Activated naive CD4-positive, alpha-beta T cell treated with anti-CD3 and anti-CD28 coated beads, Interleukin-2, amount 10 ng/mL, durations not matched to agents 7 days and 5 days (primary cell): ENCODE data around the gene RBM20.

Experiments used
- CTCF ChIA-PET: fragments of 350-600 bp; sonication (Branson Sonifier 250); formaldehyde crosslinking; loops from one replicate; lab custom pipeline; 2021; ENCODE audit warnings: antibody characterized with exemption; lab: Charles Lee
- DNase-seq: peaks from one replicate; pipeline ENCODE4 v3.0.0-alpha.2; 2020
- H3K27ac Mint-ChIP-seq: one replicate; pipeline ENCODE4 v1.8.0; 2021; ENCODE audit warnings: mild to moderate bottlenecking, moderate library complexity, mixed read lengths
- H3K27me3 Mint-ChIP-seq: one replicate; pipeline ENCODE4 v1.8.0; 2021; ENCODE audit warnings: mild to moderate bottlenecking, mixed read lengths
- H3K36me3 Mint-ChIP-seq: one replicate; pipeline ENCODE4 v1.8.0; 2021; ENCODE audit warnings: mixed read lengths
- H3K4me1 Mint-ChIP-seq: one replicate; pipeline ENCODE4 v1.8.0; 2021; ENCODE audit warnings: mixed read lengths
- H3K4me3 Mint-ChIP-seq: one replicate; pipeline ENCODE4 v1.8.0; 2021; ENCODE audit warnings: mild to moderate bottlenecking, moderate library complexity, mixed read lengths
- H3K9me3 Mint-ChIP-seq: one replicate; pipeline ENCODE4 v1.8.0; 2021; ENCODE audit warnings: mixed read lengths

Gene RBM20

DNA sequence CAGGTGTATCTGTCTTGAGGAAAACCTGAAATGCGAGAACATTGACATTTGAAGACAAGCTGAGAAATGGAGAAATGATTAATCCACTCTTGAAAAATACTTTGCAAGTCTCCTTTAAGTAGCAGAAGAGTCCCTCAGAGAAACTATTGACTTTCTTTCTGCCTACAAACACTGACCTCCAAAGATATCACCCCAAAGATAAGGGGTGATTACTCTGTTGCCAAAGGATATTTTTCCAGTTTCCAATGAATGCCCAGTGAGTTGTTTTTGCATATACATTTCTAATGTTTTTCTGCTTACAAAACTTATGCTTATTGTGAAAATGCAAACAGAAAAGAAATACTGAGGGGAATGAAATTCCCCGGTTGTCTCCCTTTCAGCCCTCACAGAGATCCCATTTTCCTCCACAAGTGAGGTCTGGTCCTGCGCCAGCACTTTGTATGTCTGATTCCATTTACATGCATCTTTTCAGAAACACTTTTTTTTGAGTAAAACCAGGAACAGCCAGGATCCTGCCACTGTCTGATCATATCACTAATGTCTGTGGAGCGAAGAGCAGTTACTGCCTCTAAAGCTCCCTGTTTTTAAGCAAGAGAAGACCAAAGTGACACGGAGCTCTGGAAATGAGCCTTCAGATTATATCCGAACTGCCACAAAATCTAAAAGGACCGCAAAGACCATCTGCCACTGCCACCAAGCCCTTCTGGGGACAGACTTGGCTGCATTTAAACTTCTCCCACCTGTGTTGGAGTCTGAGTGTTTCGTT lies 144.7 kb downstream of the RBM20 start:
- no peak overlapping the region for H3K27ac Mint-ChIP-seq
- H3K36me3 Mint-ChIP-seq, result peaks cover 2% of the 10 kb centered on the region
- no peaks in the 10 kb centered on the region for H3K9me3 Mint-ChIP-seq
- CTCF ChIA-PET, result interaction anchor here (1.4 kb wide), 1 partner anchor 15 kb away, joined by 3 read pairs; no protein-coding TSS in a partner anchor
- peaks cover 6% of the 10 kb centered on the region for H3K27me3 Mint-ChIP-seq
- peaks cover 13% of the 10 kb centered on the region for H3K4me1 Mint-ChIP-seq
- no peak for DNase-seq
- H3K4me3 Mint-ChIP-seq, result no peak overlapping the region

DNA sequence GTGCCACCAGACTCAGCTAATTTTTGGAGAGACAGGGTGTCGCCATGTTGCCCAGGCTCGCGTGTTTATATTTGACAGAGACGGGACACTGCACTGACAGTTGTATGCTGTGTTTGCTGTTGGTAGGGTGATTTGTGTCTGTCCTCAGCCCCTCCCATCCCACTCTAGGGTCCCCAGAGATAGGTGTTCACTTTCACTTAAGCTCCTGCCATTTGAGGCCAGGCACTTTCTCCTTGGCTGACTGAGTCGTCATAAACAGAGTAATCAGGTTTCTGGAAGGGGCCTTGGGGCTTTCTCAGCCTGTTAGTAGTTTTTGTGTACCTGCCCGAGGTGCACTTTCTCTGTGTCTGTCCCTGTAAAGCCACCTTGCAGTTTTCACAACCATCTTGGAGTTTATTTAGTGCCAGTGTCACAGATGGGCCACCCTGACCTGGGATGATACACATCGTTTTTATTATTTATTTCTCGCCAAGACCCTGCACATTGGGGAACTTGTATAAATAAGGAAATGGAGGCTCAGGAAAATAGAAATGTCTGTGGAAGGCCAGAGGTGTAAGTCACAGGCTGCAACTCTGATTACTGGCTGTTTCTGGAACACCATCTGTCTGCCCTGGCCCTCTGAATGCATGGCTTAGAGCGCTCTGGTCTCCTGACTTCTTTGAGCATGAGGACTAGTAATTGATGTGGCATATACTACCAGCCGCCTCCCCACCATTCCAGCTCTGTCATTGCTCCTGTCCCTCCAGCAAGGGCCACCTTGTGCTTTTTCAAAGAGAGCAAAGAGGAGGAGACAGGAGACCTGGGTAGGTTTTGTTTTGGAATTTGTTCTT lies 145.7 kb downstream of the RBM20 start:
- Mint-ChIP-seq H3K4me1 (peaks cover 6% of the 10 kb centered on the region), H3K36me3 (no peaks in the 10 kb centered on the region), H3K4me3 (no peak overlapping the region), H3K27me3 (peaks cover 8% of the 10 kb centered on the region), H3K9me3 (no peaks in the 10 kb centered on the region), H3K27ac (no peak overlapping the region)
- DNase-seq, result no peak
- CTCF ChIA-PET, result interaction anchor here (1.4 kb wide), 1 partner anchor 14 kb away, joined by 3 read pairs; no protein-coding TSS in a partner anchor

GRCh38 chr10:110790913-110791506 lies 146.9 kb downstream of the RBM20 start:
- no peak for DNase-seq
- Mint-ChIP-seq H3K4me1 (peaks cover 2% of the 10 kb centered on the region), H3K4me3 (no peak overlapping the region), H3K9me3 (no peaks in the 10 kb centered on the region), H3K27ac (no peak overlapping the region), H3K36me3 (no peaks in the 10 kb centered on the region), H3K27me3 (peaks cover 10% of the 10 kb centered on the region)
- CTCF ChIA-PET, result no interaction called here

DNA sequence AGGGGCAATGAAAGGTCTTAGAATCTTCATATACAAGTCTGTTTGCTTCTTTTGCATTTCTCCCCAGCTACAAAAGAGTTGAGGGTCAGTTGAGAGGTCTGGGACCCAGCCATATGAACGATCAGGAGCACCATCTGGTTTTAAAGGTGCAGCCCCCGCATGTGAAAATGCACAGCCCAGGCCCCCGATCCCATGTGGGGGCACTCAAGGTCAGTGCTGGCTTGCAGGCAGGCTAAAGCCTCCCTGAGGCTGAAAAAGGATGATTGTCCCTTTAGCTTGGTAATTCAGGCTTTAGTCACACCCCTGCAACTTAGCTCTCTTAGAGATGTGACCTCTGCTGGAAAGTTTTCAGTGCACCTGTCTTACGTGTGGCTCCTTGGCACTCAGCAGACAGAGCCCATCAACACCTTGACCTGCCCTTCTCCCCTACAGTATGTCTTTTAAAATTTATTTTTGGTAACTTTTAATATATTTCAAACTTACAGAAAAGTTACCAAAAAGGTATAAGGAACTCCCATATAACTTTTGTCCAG lies 147.5 kb downstream of the RBM20 start:
- H3K27me3 Mint-ChIP-seq, result peaks cover 5% of the 10 kb centered on the region
- no peak overlapping the region for H3K4me3 Mint-ChIP-seq
- no peak for DNase-seq
- no peaks in the 10 kb centered on the region for H3K36me3 Mint-ChIP-seq
- no peaks in the 10 kb centered on the region for H3K4me1 Mint-ChIP-seq
- H3K27ac Mint-ChIP-seq, result no peak overlapping the region
- CTCF ChIA-PET, result no interaction called here
- no peaks in the 10 kb centered on the region for H3K9me3 Mint-ChIP-seq

DNA sequence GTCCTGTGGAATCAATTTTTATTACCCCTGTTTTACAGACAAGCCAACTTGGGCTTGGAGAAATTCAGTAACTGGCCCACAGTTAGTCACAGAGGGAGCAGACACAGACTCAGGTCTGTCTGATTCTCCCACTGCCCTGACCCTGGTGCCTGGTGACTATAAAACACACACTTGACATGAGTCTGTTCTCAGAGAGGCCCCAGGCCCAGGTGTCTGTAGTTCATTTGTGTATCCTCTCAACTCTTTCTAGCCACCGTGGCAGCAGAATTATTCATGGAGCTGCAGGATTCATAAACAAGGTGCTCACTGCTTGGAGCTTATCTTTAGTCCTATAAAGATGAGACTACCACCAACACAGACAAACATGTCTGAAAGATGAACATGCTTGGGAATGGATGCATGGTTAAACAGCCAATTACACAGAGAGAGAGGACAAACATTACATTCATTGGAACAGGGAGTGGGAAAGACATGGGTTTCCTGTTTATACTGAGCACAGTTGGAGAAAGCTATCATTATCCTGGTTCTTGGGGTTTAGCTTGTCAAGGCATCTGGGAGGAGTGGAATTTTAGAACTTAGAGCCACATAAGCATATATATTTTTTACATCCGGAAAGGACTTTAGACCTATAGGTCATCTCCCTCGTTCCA lies 148.5 kb downstream of the RBM20 start:
- no peak for DNase-seq
- Mint-ChIP-seq H3K9me3 (no peaks in the 10 kb centered on the region), H3K4me3 (no peak overlapping the region), H3K4me1 (no peaks in the 10 kb centered on the region), H3K27ac (no peak overlapping the region), H3K36me3 (no peaks in the 10 kb centered on the region), H3K27me3 (peaks cover 4% of the 10 kb centered on the region)
- CTCF ChIA-PET, result interaction anchor here (3.6 kb wide), 1 partner anchor 11 kb away, joined by 24 read pairs; no protein-coding TSS in a partner anchor

- Mint-ChIP-seq H3K27me3 (peaks cover 4% of the 10 kb centered on the region), H3K4me3 (no peak overlapping the region), H3K27ac (no peak overlapping the region), H3K4me1 (peaks cover under 1% of the 10 kb centered on the region), H3K9me3 (no peaks in the 10 kb centered on the region), H3K36me3 (no peaks in the 10 kb centered on the region)
- DNase-seq, result no peak
- CTCF ChIA-PET, result interaction anchor here (3.6 kb wide), 1 partner anchor 10 kb away, joined by 24 read pairs; no protein-coding TSS in a partner anchor
Observed at GRCh38 chr10:110793128-110793812, 149.1 kb downstream of the RBM20 start.

- CTCF ChIA-PET, result interaction anchor here (3.6 kb wide), 1 partner anchor 9 kb away, joined by 24 read pairs; no protein-coding TSS in a partner anchor
- DNase-seq, result no peak
- peaks cover 4% of the 10 kb centered on the region for H3K4me1 Mint-ChIP-seq
- H3K9me3 Mint-ChIP-seq, result no peaks in the 10 kb centered on the region
- H3K36me3 Mint-ChIP-seq, result no peaks in the 10 kb centered on the region
- peaks cover 4% of the 10 kb centered on the region for H3K27me3 Mint-ChIP-seq
- H3K27ac Mint-ChIP-seq, result no peak overlapping the region
- H3K4me3 Mint-ChIP-seq, result no peak overlapping the region
Observed at GRCh38 chr10:110793886-110794285, 149.8 kb downstream of the RBM20 start.

GRCh38 chr10:110794808-110795207 lies 150.7 kb downstream of the RBM20 start:
- DNase-seq, result no peak
- no peaks in the 10 kb centered on the region for H3K9me3 Mint-ChIP-seq
- CTCF ChIA-PET, result interaction anchor here (3.6 kb wide), 1 partner anchor 9 kb away, joined by 24 read pairs; no protein-coding TSS in a partner anchor
- H3K4me1 Mint-ChIP-seq, result peaks cover 7% of the 10 kb centered on the region
- H3K36me3 Mint-ChIP-seq, result no peaks in the 10 kb centered on the region
- H3K4me3 Mint-ChIP-seq, result no peak overlapping the region
- H3K27me3 Mint-ChIP-seq, result peaks cover 6% of the 10 kb centered on the region
- no peak overlapping the region for H3K27ac Mint-ChIP-seq

DNA sequence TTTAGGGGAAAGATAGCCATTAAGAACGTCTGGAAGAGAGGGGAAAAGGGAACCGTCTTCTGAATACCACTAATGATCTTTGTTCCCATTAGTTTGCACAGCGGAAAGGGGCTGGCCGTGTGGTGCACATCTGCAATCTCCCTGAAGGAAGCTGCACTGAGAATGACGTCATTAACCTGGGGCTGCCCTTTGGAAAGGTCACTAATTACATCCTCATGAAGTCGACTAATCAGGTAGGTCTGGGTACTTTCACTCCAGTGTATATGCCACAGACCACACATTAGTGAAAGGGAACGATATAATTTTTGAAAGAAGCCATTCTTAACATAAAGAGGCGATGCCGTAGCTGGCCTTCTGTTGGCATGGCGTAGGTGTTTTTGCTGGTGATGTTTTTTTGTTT lies 153.3 kb downstream of the RBM20 start:
- no peak for DNase-seq
- H3K4me3 Mint-ChIP-seq, result no peak overlapping the region
- H3K27me3 Mint-ChIP-seq, result peaks cover 10% of the 10 kb centered on the region
- peaks cover 2% of the 10 kb centered on the region for H3K36me3 Mint-ChIP-seq
- CTCF ChIA-PET, result no interaction called here
- H3K27ac Mint-ChIP-seq, result no peak overlapping the region
- peaks cover 14% of the 10 kb centered on the region for H3K4me1 Mint-ChIP-seq
- H3K9me3 Mint-ChIP-seq, result no peaks in the 10 kb centered on the region

DNA sequence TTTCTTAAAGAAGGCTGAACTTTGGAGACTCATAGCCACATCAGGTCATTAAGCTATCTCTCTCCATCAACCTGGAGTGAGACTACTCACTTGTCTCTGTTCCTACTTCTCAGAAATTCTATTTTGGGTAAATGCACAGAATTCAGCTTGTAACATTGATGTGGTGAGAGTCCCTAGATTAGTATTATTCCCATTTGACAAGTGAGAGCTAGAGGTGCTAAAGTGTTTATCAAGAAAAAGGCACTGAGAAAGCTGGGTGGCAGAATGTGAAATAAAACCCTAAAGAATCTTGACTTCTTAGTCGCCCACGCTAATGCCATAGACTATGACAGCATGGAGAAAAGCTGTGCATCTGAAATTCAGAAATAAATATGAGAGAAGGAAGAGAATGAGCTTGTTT lies 154.2 kb downstream of the RBM20 start:
- CTCF ChIA-PET, result interaction anchor here (0.8 to 1.2 kb wide), 2 partner anchors 92 to 96 kb away, joined by 3 read pairs; no protein-coding TSS in a partner anchor
- Mint-ChIP-seq H3K27me3 (peaks cover 10% of the 10 kb centered on the region), H3K4me3 (no peak overlapping the region), H3K36me3 (peaks cover 2% of the 10 kb centered on the region), H3K27ac (no peak overlapping the region), H3K9me3 (no peaks in the 10 kb centered on the region), H3K4me1 (peaks cover 23% of the 10 kb centered on the region)
- DNase-seq, result no peak

DNA sequence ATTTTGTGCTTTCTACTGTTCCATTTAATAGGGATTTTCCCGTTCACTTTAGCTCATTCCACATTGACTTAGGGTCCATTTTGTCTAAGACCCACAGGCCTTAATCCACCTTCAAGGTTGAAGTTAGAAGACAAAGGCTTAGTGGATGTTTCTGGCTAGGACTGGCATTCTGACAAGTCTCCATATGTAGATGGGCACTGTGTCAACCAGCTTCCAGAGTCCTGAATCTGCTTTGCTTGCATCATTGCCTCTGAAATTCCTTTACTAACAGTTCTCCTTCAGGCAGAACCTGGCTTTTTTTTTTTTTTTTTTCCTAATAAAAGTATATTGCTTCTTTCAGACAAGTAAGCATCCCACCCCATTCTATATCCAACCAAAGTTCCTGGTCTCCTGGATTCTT lies 158.0 kb downstream of the RBM20 start:
- CTCF ChIA-PET, result interaction anchor here (0.9 to 3.3 kb wide), 14 partner anchors 8 to 191 kb away, joined by 3 to 47 read pairs (median 4); no protein-coding TSS in a partner anchor
- Mint-ChIP-seq H3K27me3 (peaks cover 6% of the 10 kb centered on the region), H3K36me3 (peaks cover 2% of the 10 kb centered on the region), H3K4me1 (peaks cover 43% of the 10 kb centered on the region), H3K4me3 (no peak overlapping the region), H3K9me3 (no peaks in the 10 kb centered on the region), H3K27ac (peak overlapping the region; percentile 88)
- no peak for DNase-seq

DNA sequence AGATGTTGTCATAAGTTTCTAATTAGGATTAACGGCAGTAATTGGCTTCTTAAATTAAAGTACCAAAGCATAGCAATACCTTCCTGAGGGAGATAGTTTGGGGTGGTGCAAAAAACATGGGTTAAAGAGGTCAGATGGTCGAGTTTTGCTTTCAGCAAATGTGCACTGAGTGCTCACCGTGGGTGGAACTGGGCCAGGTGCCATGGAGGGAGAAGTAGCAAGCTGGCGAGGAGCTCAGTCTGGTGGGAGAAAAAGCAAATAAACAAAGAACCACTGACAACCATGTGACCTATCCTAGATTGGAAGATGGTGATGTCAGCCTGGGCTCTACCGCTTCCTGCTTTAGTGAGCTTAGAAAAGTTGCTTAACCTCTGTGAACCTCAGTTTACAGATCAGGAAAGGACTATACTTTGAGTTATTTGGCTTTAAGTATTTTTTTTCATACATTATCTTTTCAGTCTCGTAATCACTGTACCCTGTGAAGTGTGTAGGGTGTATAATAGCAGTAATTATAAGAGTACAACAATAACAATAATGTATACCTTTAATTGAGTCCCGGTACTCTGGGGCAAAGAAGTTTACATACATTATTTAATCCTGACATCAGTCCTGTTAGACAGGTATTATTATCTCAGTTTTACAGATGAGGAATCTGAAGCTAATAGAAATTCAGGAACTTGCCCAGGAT lies 158.6 kb downstream of the RBM20 start:
- Mint-ChIP-seq H3K4me3 (peak overlapping the region; percentile 13), H3K27ac (peak overlapping the region; percentile 88), H3K27me3 (peaks cover 9% of the 10 kb centered on the region), H3K9me3 (no peaks in the 10 kb centered on the region), H3K36me3 (peaks cover 2% of the 10 kb centered on the region), H3K4me1 (peaks cover 43% of the 10 kb centered on the region)
- DNase-seq, result peak; percentile 63
- CTCF ChIA-PET, result interaction anchor here (0.6 to 3.3 kb wide), 24 partner anchors 8 to 192 kb away, joined by 3 to 47 read pairs (median 4); partner anchors contain the start of gene PDCD4
